ENCODE results near the gene RGS10. TPM values are rescaled to one million over a fixed set of nuclear protein-coding genes. Genes with fewer than 3 reads are reported as not detected.

RGS10 gene
- total RNA-seq, 5 donors from 2014 or later (not counting 1 experiment from before 2014, with no cell fraction given) = 77.1 to 163 (median 155) TPM

- H3K36me3 ChIP-seq (ENCODE audit: control insufficient read depth in 2 of 2, extremely low read depth in 1 of 2, insufficient read depth in 1 of 2, low read length in 1 of 2) = peaks cover 11 to 58% of the 10 kb centered on the region in 2 donors
- peak overlapping the region in 1 of 2 donors; percentile 28 for H3K27ac Mint-ChIP-seq
Measured at GRCh38 chr10:119524720-119525070, 17.8 kb downstream of the RGS10 start.

GRCh38 chr10:119523895-119524719 is 18.4 kb downstream of the RGS10 start:
- H3K27me3 Mint-ChIP-seq = no peaks in the 10 kb centered on the region
- Histone ChIP-seq H3K36me3 (ENCODE audit: control insufficient read depth in 2 of 2, extremely low read depth in 1 of 2, insufficient read depth in 1 of 2, low read length in 1 of 2) (peaks cover 11 to 58% of the 10 kb centered on the region in 2 donors), H3K4me3 (ENCODE audit: control insufficient read depth in 1 of 2, extremely low read depth in 1 of 2, low read length in 1 of 2) (no peak overlapping the region), H3K27me3 (replicated peaks in 1 of 2; ENCODE audit: control insufficient read depth in 2 of 2, extremely low read depth in 1 of 2, insufficient read depth in 2 of 2, low read length in 1 of 2) (no peaks in the 10 kb centered on the region), H3K9me3 (no peaks in the 10 kb centered on the region), H3K4me1 (ENCODE audit: control insufficient read depth in 1 of 2, extremely low read depth in 1 of 2, insufficient read depth in 2 of 2, low read length in 2 of 2) (peaks cover 15 to 45% of the 10 kb centered on the region in 2 experiments), H3K27ac (ENCODE audit: low read length) (no peak overlapping the region)
- 91% methylated on average over 12 of the region's 19 CpGs for WGBS (ENCODE audit: insufficient coverage)
- DNase-seq (no peak), ATAC-seq (replicated peaks in 1 of 4) (peak in 1 of 4 experiments; percentile 24)
- peaks cover 45% of the 10 kb centered on the region for H3K36me3 Mint-ChIP-seq
- POLR2A ChIA-PET = interaction anchor here in 1 of 2 donors (0.5 to 0.6 kb wide), 2 partner anchors 9 to 232 kb away, joined by 3 to 4 read pairs; no protein-coding TSS in a partner anchor
- no peak overlapping the region for H3K4me3 Mint-ChIP-seq
- CTCF ChIA-PET = interaction anchor here in 1 of 2 donors (0.8 kb wide), 1 partner anchor 13 kb away, joined by 3 read pairs; no protein-coding TSS in a partner anchor
- H3K4me1 Mint-ChIP-seq = peaks cover 54 to 56% (median 55%) of the 10 kb centered on the region in 3 donors
- H3K27ac Mint-ChIP-seq = peak overlapping the region; percentile 72 to 80
- no peaks in the 10 kb centered on the region for H3K9me3 Mint-ChIP-seq

More at GRCh38 chr10:119524720-119525070, 17.8 kb downstream of the RGS10 start:
- H3K4me3 Mint-ChIP-seq = no peak overlapping the region
- ATAC-seq (replicated peaks in 1 of 4) = no peak
- H3K27me3 ChIP-seq (replicated peaks in 1 of 2; ENCODE audit: control insufficient read depth in 2 of 2, extremely low read depth in 1 of 2, insufficient read depth in 2 of 2, low read length in 1 of 2) = no peaks in the 10 kb centered on the region
- WGBS (ENCODE audit: insufficient coverage) = no CpG with 5 or more reads among the region's 13 CpGs
- peaks cover 47% of the 10 kb centered on the region for H3K36me3 Mint-ChIP-seq
- H3K27ac ChIP-seq (ENCODE audit: low read length) = no peak overlapping the region
- no peaks in the 10 kb centered on the region for H3K9me3 Mint-ChIP-seq
- ChIA-PET POLR2A (interaction anchor here (0.5 to 1.2 kb wide), 4 partner anchors 8 to 232 kb away, joined by 3 to 4 read pairs (median 3); no protein-coding TSS in a partner anchor), CTCF (interaction anchor here in 1 of 2 donors (0.8 kb wide), 1 partner anchor 13 kb away, joined by 3 read pairs; no protein-coding TSS in a partner anchor)
- no peak overlapping the region for H3K4me3 ChIP-seq (ENCODE audit: control insufficient read depth in 1 of 2, extremely low read depth in 1 of 2, low read length in 1 of 2)
- DNase-seq = no peak
- H3K4me1 Mint-ChIP-seq = peaks cover 54 to 58% (median 55%) of the 10 kb centered on the region in 3 donors
- peaks cover 14 to 40% of the 10 kb centered on the region in 2 experiments for H3K4me1 ChIP-seq (ENCODE audit: control insufficient read depth in 1 of 2, extremely low read depth in 1 of 2, insufficient read depth in 2 of 2, low read length in 2 of 2)
- H3K9me3 ChIP-seq = no peaks in the 10 kb centered on the region
- no peaks in the 10 kb centered on the region for H3K27me3 Mint-ChIP-seq

DNA sequence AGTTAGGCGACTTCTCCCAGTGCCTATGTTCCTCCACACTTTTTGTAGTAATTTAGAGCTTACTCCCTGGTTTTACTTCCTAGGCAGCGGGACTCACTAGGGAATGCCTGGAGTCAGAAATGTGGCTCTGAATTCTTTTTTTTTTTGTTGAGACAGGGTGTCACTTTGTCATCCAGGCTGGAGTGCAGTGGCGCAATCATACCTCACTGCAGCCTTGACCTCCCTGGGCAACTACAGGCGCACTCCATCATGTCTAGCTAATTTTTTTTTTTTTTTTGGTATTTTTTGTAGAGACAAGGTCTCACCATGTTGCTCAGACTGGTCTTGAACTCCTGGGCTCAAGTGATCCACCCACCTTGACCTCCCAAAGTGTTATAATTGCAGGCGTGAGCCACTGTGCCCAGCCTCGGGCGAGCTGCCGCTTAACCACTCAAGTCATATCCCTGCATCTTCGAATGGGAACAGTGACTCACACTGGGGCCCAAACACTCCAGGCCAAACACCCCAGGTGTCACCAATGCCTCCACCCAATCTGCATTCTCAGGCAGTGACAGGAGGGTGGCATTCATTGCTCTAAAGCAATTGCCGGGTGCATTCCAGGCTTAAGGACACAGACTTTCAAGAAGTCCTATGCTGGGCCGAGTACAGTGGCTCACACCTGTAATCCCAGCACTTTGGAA is 19.6 kb downstream of the RGS10 start:
- Mint-ChIP-seq H3K27me3 (no peaks in the 10 kb centered on the region), H3K36me3 (peaks cover 45% of the 10 kb centered on the region), H3K9me3 (no peaks in the 10 kb centered on the region), H3K4me1 (peaks cover 60 to 63% (median 62%) of the 10 kb centered on the region in 3 donors), H3K27ac (peak overlapping the region; percentile 52 to 71), H3K4me3 (no peak overlapping the region)
- H3K27me3 ChIP-seq (replicated peaks in 1 of 2; ENCODE audit: control insufficient read depth in 2 of 2, extremely low read depth in 1 of 2, insufficient read depth in 2 of 2, low read length in 1 of 2) = no peaks in the 10 kb centered on the region
- peaks cover 22 to 51% of the 10 kb centered on the region in 2 experiments for H3K4me1 ChIP-seq (ENCODE audit: control insufficient read depth in 1 of 2, extremely low read depth in 1 of 2, insufficient read depth in 2 of 2, low read length in 2 of 2)
- CTCF ChIA-PET = interaction anchor here in 1 of 2 donors (0.6 to 0.7 kb wide), 2 partner anchors 8 to 11 kb away, joined by 4 to 8 read pairs; no protein-coding TSS in a partner anchor
- 71% methylated on average over 7 of the region's 11 CpGs for WGBS (ENCODE audit: insufficient coverage)
- ATAC-seq (replicated peaks in 1 of 4) = no peak
- no peak overlapping the region for H3K4me3 ChIP-seq (ENCODE audit: control insufficient read depth in 1 of 2, extremely low read depth in 1 of 2, low read length in 1 of 2)
- POLR2A ChIA-PET = no interaction called here
- DNase-seq = no peak
- H3K9me3 ChIP-seq = no peaks in the 10 kb centered on the region
- H3K36me3 ChIP-seq (ENCODE audit: control insufficient read depth in 2 of 2, extremely low read depth in 1 of 2, insufficient read depth in 1 of 2, low read length in 1 of 2) = peaks cover 11 to 62% of the 10 kb centered on the region in 2 donors
- no peak overlapping the region for H3K27ac ChIP-seq (ENCODE audit: low read length)

- DNase-seq (no peak), ATAC-seq (replicated peaks in 1 of 4) (no peak)
- Histone ChIP-seq H3K27ac (ENCODE audit: low read length) (no peak overlapping the region), H3K4me3 (ENCODE audit: control insufficient read depth in 1 of 2, extremely low read depth in 1 of 2, low read length in 1 of 2) (no peak overlapping the region), H3K36me3 (ENCODE audit: control insufficient read depth in 2 of 2, extremely low read depth in 1 of 2, insufficient read depth in 1 of 2, low read length in 1 of 2) (peaks cover 11 to 55% of the 10 kb centered on the region in 2 donors), H3K27me3 (replicated peaks in 1 of 2; ENCODE audit: control insufficient read depth in 2 of 2, extremely low read depth in 1 of 2, insufficient read depth in 2 of 2, low read length in 1 of 2) (no peaks in the 10 kb centered on the region), H3K4me1 (ENCODE audit: control insufficient read depth in 1 of 2, extremely low read depth in 1 of 2, insufficient read depth in 2 of 2, low read length in 2 of 2) (peaks cover 27 to 51% of the 10 kb centered on the region in 2 experiments), H3K9me3 (no peaks in the 10 kb centered on the region)
- Mint-ChIP-seq H3K27me3 (no peaks in the 10 kb centered on the region), H3K36me3 (peaks cover 41% of the 10 kb centered on the region), H3K4me1 (peaks cover 60 to 63% (median 62%) of the 10 kb centered on the region in 3 donors), H3K27ac (peak overlapping the region; percentile 88 to 95), H3K9me3 (no peaks in the 10 kb centered on the region), H3K4me3 (no peak overlapping the region)
- POLR2A ChIA-PET = no interaction called here
- CTCF ChIA-PET = interaction anchor here in 1 of 2 donors (0.7 kb wide), 1 partner anchor 9 kb away, joined by 8 read pairs; no protein-coding TSS in a partner anchor
- no CpG with 5 or more reads among the region's 6 CpGs for WGBS (ENCODE audit: insufficient coverage)
Measured at GRCh38 chr10:119521443-119522204, 20.9 kb downstream of the RGS10 start.

DNA sequence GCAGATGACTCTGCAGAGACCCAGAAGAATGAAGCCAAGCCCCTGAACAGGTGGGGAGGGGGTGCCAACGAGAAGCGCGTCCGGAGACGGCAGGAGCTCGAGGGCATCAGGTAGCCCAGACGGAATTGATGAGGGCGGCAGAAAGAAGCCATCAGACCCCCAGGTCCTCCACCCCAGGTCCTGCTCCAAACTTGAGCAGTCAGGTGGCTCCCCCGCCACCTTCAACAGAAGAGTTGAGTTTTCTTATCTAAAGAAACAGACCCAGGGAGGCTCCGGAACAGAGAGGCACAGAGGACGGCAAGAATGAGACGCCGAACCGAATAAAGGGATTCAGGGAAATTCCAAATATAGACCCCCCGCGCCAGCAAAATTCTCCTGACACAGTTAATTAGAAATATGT is 22.2 kb downstream of the RGS10 start:
- peak overlapping the region in 1 of 3 donors; percentile 77 for H3K4me3 Mint-ChIP-seq
- no CpG with 5 or more reads among the region's 16 CpGs for WGBS (ENCODE audit: insufficient coverage)
- Histone ChIP-seq H3K27ac (ENCODE audit: low read length) (peak overlapping the region; percentile 54), H3K27me3 (replicated peaks in 1 of 2; ENCODE audit: control insufficient read depth in 2 of 2, extremely low read depth in 1 of 2, insufficient read depth in 2 of 2, low read length in 1 of 2) (no peaks in the 10 kb centered on the region), H3K36me3 (ENCODE audit: control insufficient read depth in 2 of 2, extremely low read depth in 1 of 2, insufficient read depth in 1 of 2, low read length in 1 of 2) (peaks cover 11 to 47% of the 10 kb centered on the region in 2 donors), H3K4me1 (ENCODE audit: control insufficient read depth in 1 of 2, extremely low read depth in 1 of 2, insufficient read depth in 2 of 2, low read length in 2 of 2) (peaks cover 39 to 61% of the 10 kb centered on the region in 2 experiments), H3K9me3 (no peaks in the 10 kb centered on the region), H3K4me3 (ENCODE audit: control insufficient read depth in 1 of 2, extremely low read depth in 1 of 2, low read length in 1 of 2) (no peak overlapping the region)
- ATAC-seq (replicated peaks in 1 of 4) (no peak), DNase-seq (no peak)
- H3K4me1 Mint-ChIP-seq = peaks cover 68 to 71% (median 69%) of the 10 kb centered on the region in 3 donors
- H3K36me3 Mint-ChIP-seq = peaks cover 36% of the 10 kb centered on the region
- H3K27me3 Mint-ChIP-seq = no peaks in the 10 kb centered on the region
- peak overlapping the region; percentile 88 to 95 for H3K27ac Mint-ChIP-seq
- ChIA-PET POLR2A (interaction anchor here in 1 of 2 donors (0.7 kb wide), 1 partner anchor 28 kb away, joined by 3 read pairs; no protein-coding TSS in a partner anchor), CTCF (no interaction called here)
- no peaks in the 10 kb centered on the region for H3K9me3 Mint-ChIP-seq

Measured in T-cell (primary cell).